ENCODE data around the gene WHAMM. TPM values are rescaled to one million over a fixed set of nuclear protein-coding genes. Genes with fewer than 3 reads are reported as not detected.

WHAMM gene
- total and polyA plus RNA-seq, 2 donors, result 4.0 to 7.8 TPM

DNA sequence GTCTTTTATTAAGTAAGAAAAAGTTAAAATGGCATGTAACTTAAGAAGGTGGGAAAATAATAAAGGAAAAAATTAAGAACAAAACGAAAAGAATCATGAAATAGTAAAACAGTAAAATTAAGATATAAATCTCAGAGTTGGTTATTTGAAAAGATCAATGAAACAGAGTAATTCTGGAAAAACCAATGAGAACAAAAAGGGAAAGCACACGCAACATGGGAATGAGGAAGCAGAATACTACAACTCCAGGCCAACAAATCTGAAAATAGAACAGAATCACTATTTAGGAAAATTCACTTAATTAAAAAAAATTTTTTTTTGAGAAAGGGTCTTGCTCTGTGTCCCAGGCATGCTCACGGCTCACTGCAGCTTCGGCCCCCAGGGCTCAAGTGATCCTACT lies 30.7 kb downstream of the WHAMM start:
- H3K27ac ChIP-seq (ENCODE audit: low read depth in 1 of 2, low read length in 1 of 2), result no peak overlapping the region
- no peak overlapping the region for H3K4me3 ChIP-seq (ENCODE audit: low read length in 2 of 2)
- no peaks in the 10 kb centered on the region for H3K27me3 ChIP-seq (ENCODE audit: control insufficient read depth in 2 of 2, insufficient read depth in 1 of 2, low read length in 1 of 2)
- WGBS, result 99% methylated on average over 4 of the region's 4 CpGs
- peaks cover 25 to 30% of the 10 kb centered on the region in 2 donors for H3K36me3 ChIP-seq (ENCODE audit: control insufficient read depth in 2 of 2, insufficient read depth in 2 of 2, low read length in 1 of 2)
- peaks cover 4% of the 10 kb centered on the region in 2 donors for H3K4me1 ChIP-seq (ENCODE audit: control insufficient read depth in 2 of 2, insufficient read depth in 2 of 2, low read length in 2 of 2)
- no peak for DNase-seq (ENCODE audit: low read depth in 6 of 9, low spot score in 9 of 9)
- H3K9me3 ChIP-seq (ENCODE audit: control insufficient read depth in 2 of 2, insufficient read depth in 1 of 2, low read length in 1 of 2), result peaks cover 0 to 2% of the 10 kb centered on the region in 2 donors

GRCh38 chr15:82843566-82843965 lies 34.1 kb downstream of the WHAMM start:
- no peak for DNase-seq (ENCODE audit: low read depth in 6 of 9, low spot score in 9 of 9)
- Histone ChIP-seq H3K4me3 (ENCODE audit: low read length in 2 of 2) (no peak overlapping the region), H3K36me3 (ENCODE audit: control insufficient read depth in 2 of 2, insufficient read depth in 2 of 2, low read length in 1 of 2) (no peaks in the 10 kb centered on the region), H3K27ac (ENCODE audit: low read depth in 1 of 2, low read length in 1 of 2) (no peak overlapping the region), H3K27me3 (ENCODE audit: control insufficient read depth in 2 of 2, insufficient read depth in 1 of 2, low read length in 1 of 2) (no peaks in the 10 kb centered on the region), H3K9me3 (ENCODE audit: control insufficient read depth in 2 of 2, insufficient read depth in 1 of 2, low read length in 1 of 2) (no peaks in the 10 kb centered on the region), H3K4me1 (ENCODE audit: control insufficient read depth in 2 of 2, insufficient read depth in 2 of 2, low read length in 2 of 2) (peaks cover 4% of the 10 kb centered on the region in 2 donors)
- 96% methylated on average over 3 of the region's 3 CpGs for WGBS

GRCh38 chr15:82845686-82846085 lies 36.3 kb downstream of the WHAMM start:
- H3K36me3 ChIP-seq (ENCODE audit: control insufficient read depth in 2 of 2, insufficient read depth in 2 of 2, low read length in 1 of 2), result no peaks in the 10 kb centered on the region
- DNase-seq (ENCODE audit: low read depth in 6 of 9, low spot score in 9 of 9), result no peak
- peaks cover 15 to 18% of the 10 kb centered on the region in 2 donors for H3K4me1 ChIP-seq (ENCODE audit: control insufficient read depth in 2 of 2, insufficient read depth in 2 of 2, low read length in 2 of 2)
- H3K4me3 ChIP-seq (ENCODE audit: low read length in 2 of 2), result no peak overlapping the region
- no peaks in the 10 kb centered on the region for H3K9me3 ChIP-seq (ENCODE audit: control insufficient read depth in 2 of 2, insufficient read depth in 1 of 2, low read length in 1 of 2)
- WGBS, result 75% methylated on average over 7 of the region's 7 CpGs
- H3K27ac ChIP-seq (ENCODE audit: low read depth in 1 of 2, low read length in 1 of 2), result no peak overlapping the region
- H3K27me3 ChIP-seq (ENCODE audit: control insufficient read depth in 2 of 2, insufficient read depth in 1 of 2, low read length in 1 of 2), result no peaks in the 10 kb centered on the region

DNA sequence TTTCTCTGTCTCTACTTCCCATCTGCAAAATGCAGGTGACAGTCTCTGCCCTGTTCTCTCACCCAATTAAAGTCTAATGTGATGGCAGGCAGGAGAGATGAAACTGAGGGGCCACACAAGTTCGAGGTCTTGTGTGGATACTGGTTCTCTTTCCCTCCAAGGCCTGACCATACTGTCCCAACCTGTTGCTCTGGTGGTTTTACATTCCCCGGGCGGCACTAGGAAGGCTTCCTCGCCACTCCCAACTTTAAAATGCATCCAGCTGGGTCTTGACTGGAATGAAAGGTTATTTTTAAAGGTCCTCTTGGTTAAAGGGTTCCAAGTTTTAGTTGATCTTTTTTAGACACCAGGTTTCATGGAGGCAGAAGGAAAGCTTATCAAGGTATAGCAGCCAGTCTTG lies 37.2 kb downstream of the WHAMM start:
- no peak overlapping the region for H3K27ac ChIP-seq (ENCODE audit: low read depth in 1 of 2, low read length in 1 of 2)
- peaks cover 19 to 26% of the 10 kb centered on the region in 2 donors for H3K4me1 ChIP-seq (ENCODE audit: control insufficient read depth in 2 of 2, insufficient read depth in 2 of 2, low read length in 2 of 2)
- no peaks in the 10 kb centered on the region for H3K9me3 ChIP-seq (ENCODE audit: control insufficient read depth in 2 of 2, insufficient read depth in 1 of 2, low read length in 1 of 2)
- no peak for DNase-seq (ENCODE audit: low read depth in 6 of 9, low spot score in 9 of 9)
- H3K27me3 ChIP-seq (ENCODE audit: control insufficient read depth in 2 of 2, insufficient read depth in 1 of 2, low read length in 1 of 2), result no peaks in the 10 kb centered on the region
- H3K4me3 ChIP-seq (ENCODE audit: low read length in 2 of 2), result no peak overlapping the region
- WGBS, result 95% methylated on average over 4 of the region's 4 CpGs
- H3K36me3 ChIP-seq (ENCODE audit: control insufficient read depth in 2 of 2, insufficient read depth in 2 of 2, low read length in 1 of 2), result no peaks in the 10 kb centered on the region

DNA sequence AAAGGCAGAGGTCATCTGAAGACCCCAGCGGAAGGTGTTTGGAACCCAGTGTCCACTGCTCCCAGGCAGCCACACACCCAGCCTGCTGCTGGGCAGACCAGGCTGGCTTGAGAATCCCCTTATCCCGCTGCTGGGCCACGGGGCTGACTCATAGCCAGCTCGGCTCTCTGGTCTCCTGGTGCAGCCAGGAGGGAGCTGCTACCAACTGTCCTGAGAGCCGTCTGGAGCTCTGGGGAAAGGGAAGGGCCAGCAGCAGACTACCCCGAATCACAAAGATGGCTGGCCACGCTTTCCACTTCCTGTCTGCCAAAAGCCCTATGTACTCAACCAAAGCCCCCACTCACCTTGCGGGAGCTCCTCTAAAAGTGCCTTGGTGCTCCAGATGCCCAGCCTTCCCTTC lies 38.3 kb downstream of the WHAMM start:
- Histone ChIP-seq H3K4me3 (ENCODE audit: low read length in 2 of 2) (no peak overlapping the region), H3K9me3 (ENCODE audit: control insufficient read depth in 2 of 2, insufficient read depth in 1 of 2, low read length in 1 of 2) (no peaks in the 10 kb centered on the region), H3K27me3 (ENCODE audit: control insufficient read depth in 2 of 2, insufficient read depth in 1 of 2, low read length in 1 of 2) (no peaks in the 10 kb centered on the region), H3K27ac (ENCODE audit: low read depth in 1 of 2, low read length in 1 of 2) (no peak overlapping the region), H3K4me1 (ENCODE audit: control insufficient read depth in 2 of 2, insufficient read depth in 2 of 2, low read length in 2 of 2) (peaks cover 22 to 34% of the 10 kb centered on the region in 2 donors), H3K36me3 (ENCODE audit: control insufficient read depth in 2 of 2, insufficient read depth in 2 of 2, low read length in 1 of 2) (no peaks in the 10 kb centered on the region)
- DNase-seq (ENCODE audit: low read depth in 6 of 9, low spot score in 9 of 9), result no peak
- 86% methylated on average over 8 of the region's 8 CpGs for WGBS

DNA sequence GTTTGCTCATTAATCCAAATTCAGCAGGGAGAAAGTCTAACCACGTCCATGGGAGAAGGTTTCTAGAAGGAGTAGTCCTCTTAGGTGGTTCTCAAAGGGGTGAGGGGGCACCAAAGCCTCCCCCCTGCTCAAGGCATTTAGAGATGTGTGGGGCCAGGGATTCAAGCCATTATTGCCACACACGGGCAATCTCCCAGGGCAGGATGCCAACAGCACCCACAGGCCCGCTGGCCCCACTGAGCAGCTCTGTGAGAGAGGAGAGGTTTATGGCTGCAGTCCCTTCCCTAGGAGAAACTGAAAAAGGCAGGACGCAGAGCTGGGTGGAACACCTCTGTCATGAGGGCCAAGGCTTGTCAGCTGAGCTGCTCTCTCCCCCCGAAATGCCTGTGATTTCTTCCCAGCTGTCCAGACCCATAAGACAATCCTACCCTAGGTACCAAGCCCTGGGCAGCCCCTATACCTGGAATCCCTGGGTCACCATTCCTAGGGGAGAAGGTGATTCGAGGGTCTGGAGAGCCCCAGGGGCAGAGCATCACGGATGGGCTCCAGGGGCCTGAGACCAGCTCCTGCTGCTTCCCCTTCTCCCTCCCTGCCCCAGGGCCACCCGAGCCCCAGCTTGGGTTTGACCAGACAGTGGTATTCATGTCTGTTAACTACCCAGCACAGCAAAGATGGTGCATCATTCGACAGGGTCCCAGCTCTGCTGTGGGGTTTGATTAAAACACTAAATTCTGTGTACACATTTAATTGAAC lies 39.0 kb downstream of the WHAMM start:
- DNase-seq (ENCODE audit: low read depth in 6 of 9, low spot score in 9 of 9), result no peak
- 87% methylated on average over 9 of the region's 9 CpGs for WGBS
- Histone ChIP-seq H3K9me3 (ENCODE audit: control insufficient read depth in 2 of 2, insufficient read depth in 1 of 2, low read length in 1 of 2) (no peaks in the 10 kb centered on the region), H3K4me1 (ENCODE audit: control insufficient read depth in 2 of 2, insufficient read depth in 2 of 2, low read length in 2 of 2) (peaks cover 29 to 41% of the 10 kb centered on the region in 2 donors), H3K27ac (ENCODE audit: low read depth in 1 of 2, low read length in 1 of 2) (no peak overlapping the region), H3K4me3 (ENCODE audit: low read length in 2 of 2) (no peak overlapping the region), H3K36me3 (ENCODE audit: control insufficient read depth in 2 of 2, insufficient read depth in 2 of 2, low read length in 1 of 2) (no peaks in the 10 kb centered on the region), H3K27me3 (ENCODE audit: control insufficient read depth in 2 of 2, insufficient read depth in 1 of 2, low read length in 1 of 2) (no peaks in the 10 kb centered on the region)

- Histone ChIP-seq H3K36me3 (ENCODE audit: control insufficient read depth in 2 of 2, insufficient read depth in 2 of 2, low read length in 1 of 2) (no peaks in the 10 kb centered on the region), H3K4me1 (ENCODE audit: control insufficient read depth in 2 of 2, insufficient read depth in 2 of 2, low read length in 2 of 2) (peaks cover 29 to 44% of the 10 kb centered on the region in 2 donors), H3K4me3 (ENCODE audit: low read length in 2 of 2) (no peak overlapping the region), H3K9me3 (ENCODE audit: control insufficient read depth in 2 of 2, insufficient read depth in 1 of 2, low read length in 1 of 2) (no peaks in the 10 kb centered on the region), H3K27me3 (ENCODE audit: control insufficient read depth in 2 of 2, insufficient read depth in 1 of 2, low read length in 1 of 2) (no peaks in the 10 kb centered on the region), H3K27ac (ENCODE audit: low read depth in 1 of 2, low read length in 1 of 2) (peak overlapping the region in 1 of 2 donors; percentile 61)
- DNase-seq (ENCODE audit: low read depth in 6 of 9, low spot score in 9 of 9), result peak; percentile 49 to 91 (median 77)
- WGBS, result 37% methylated on average over 23 of the region's 23 CpGs
Observed at GRCh38 chr15:82849556-82850512, 40.4 kb downstream of the WHAMM start.

DNA sequence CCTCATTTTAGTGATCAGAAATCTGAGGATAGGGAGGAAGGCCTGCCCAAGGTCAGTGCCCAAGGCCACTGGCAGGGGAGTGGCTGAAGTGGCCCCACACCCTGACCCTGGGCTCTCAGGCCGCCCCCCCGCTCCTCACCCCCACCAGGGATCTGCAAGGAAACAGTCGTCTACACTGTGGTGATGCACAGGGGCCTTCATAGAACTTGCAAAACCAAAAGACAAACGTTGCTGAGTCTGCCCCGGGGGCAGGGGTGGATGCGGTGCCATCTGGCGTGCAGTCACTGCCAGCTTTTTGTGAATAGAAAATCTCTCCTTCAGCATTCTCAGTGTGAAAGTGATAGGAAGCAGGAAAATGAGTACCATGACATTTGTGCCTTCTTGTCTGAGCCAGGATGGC lies 41.3 kb downstream of the WHAMM start:
- H3K9me3 ChIP-seq (ENCODE audit: control insufficient read depth in 2 of 2, insufficient read depth in 1 of 2, low read length in 1 of 2), result no peaks in the 10 kb centered on the region
- peak in 2 of 9 donors; percentile 16 to 26 for DNase-seq (ENCODE audit: low read depth in 6 of 9, low spot score in 9 of 9)
- H3K4me3 ChIP-seq (ENCODE audit: low read length in 2 of 2), result no peak overlapping the region
- no peaks in the 10 kb centered on the region for H3K36me3 ChIP-seq (ENCODE audit: control insufficient read depth in 2 of 2, insufficient read depth in 2 of 2, low read length in 1 of 2)
- 65% methylated on average over 7 of the region's 7 CpGs for whole genome bisulfite sequencing
- H3K27me3 ChIP-seq (ENCODE audit: control insufficient read depth in 2 of 2, insufficient read depth in 1 of 2, low read length in 1 of 2), result no peaks in the 10 kb centered on the region
- peaks cover 26 to 43% of the 10 kb centered on the region in 2 donors for H3K4me1 ChIP-seq (ENCODE audit: control insufficient read depth in 2 of 2, insufficient read depth in 2 of 2, low read length in 2 of 2)
- H3K27ac ChIP-seq (ENCODE audit: low read depth in 1 of 2, low read length in 1 of 2), result no peak overlapping the region

DNA sequence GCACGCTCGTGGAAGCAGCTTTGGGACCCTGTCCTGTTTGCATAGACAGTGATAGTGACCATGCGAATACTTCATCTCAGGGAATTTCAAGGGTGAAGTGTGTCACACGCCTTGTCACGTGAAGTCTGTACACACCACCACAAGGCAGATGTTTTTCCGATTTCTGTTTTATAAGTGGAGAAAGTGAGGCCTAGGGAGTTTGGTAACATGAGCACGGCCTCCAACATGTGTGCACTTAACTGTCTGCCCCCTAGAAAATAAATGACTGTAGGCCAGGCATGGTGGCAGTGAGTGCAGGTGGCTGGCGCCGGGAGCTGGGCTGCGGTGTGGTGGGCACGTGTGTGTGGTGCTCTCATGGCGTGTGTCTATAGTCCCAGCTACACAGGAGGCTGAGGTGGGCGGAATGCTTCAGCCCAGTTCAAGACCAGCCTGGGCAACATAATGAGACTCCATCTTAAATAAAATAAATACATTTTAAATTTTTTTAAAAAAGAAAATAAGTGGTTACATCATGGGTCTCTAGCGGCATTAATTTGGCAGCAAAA lies 42.0 kb downstream of the WHAMM start:
- Histone ChIP-seq H3K9me3 (ENCODE audit: control insufficient read depth in 2 of 2, insufficient read depth in 1 of 2, low read length in 1 of 2) (no peaks in the 10 kb centered on the region), H3K36me3 (ENCODE audit: control insufficient read depth in 2 of 2, insufficient read depth in 2 of 2, low read length in 1 of 2) (no peaks in the 10 kb centered on the region), H3K27me3 (ENCODE audit: control insufficient read depth in 2 of 2, insufficient read depth in 1 of 2, low read length in 1 of 2) (no peaks in the 10 kb centered on the region), H3K4me1 (ENCODE audit: control insufficient read depth in 2 of 2, insufficient read depth in 2 of 2, low read length in 2 of 2) (peaks cover 26 to 43% of the 10 kb centered on the region in 2 donors), H3K4me3 (ENCODE audit: low read length in 2 of 2) (no peak overlapping the region), H3K27ac (ENCODE audit: low read depth in 1 of 2, low read length in 1 of 2) (no peak overlapping the region)
- 83% methylated on average over 14 of the region's 14 CpGs for WGBS
- no peak for DNase-seq (ENCODE audit: low read depth in 6 of 9, low spot score in 9 of 9)

Measured in thymus (tissue), 11 donors.